ENCODE measurements around the gene PDIA6.

GRCh38 chr2:10834068-10834655, 21.6 kb upstream of the PDIA6 start:
- TF ChIP-seq EZH2phosphoT487 (conservative IDR thresholded peaks at IDR 0.05; ENCODE audit: low read length) (no peak), CTCF (IDR thresholded peaks at IDR 0.05; ENCODE audit: insufficient read depth, low read length, poor library complexity, severe bottlenecking) (no peak)
